SU-DHL-6 (cell line): ENCODE measurements around the gene OR2L5.

Experiments
- H2AFZ ChIP-seq: fragments of 200-600 bp; sonication (generic); 2 replicates; pipeline ENCODE4 v1.6.1; 2014; ENCODE audit warnings: low read depth, mild to moderate bottlenecking, moderate library complexity, mixed read lengths, antibody characterized with exemption, low read length; ENCODE audit not compliant: severe bottlenecking
- H3F3A ChIP-seq: fragments of 200-600 bp; shearing (Covaris generic); 2 replicates; pipeline ENCODE4 v1.6.0; 2016; ENCODE audit warnings: antibody characterized with exemption, mild to moderate bottlenecking; ENCODE audit not compliant: insufficient read depth
- H3K27ac ChIP-seq: fragments of 200-600 bp; sonication (generic); 2 replicates; pipeline ENCODE4 v1.5.1; 2016; ENCODE audit warnings: low read depth, mild to moderate bottlenecking, low read length, moderate library complexity, mixed read lengths
- H3K27me3 ChIP-seq: fragments of 200-600 bp; sonication (generic), shearing (Covaris generic); 2 replicates; pipeline ENCODE4 v1.6.0; 2014; ENCODE audit warnings: mild to moderate bottlenecking, low read length
- H3K36me3 ChIP-seq: fragments of 200-600 bp; sonication (generic); 2 replicates; pipeline ENCODE4 v1.6.1; 2014; ENCODE audit warnings: mild to moderate bottlenecking, low read length, mixed read lengths
- H3K4me2 ChIP-seq: fragments of 300-600, 200-600 bp; shearing (Covaris generic), sonication (generic); 2 replicates; pipeline ENCODE4 v1.6.0; 2014; ENCODE audit warnings: low read length, low read depth, mild to moderate bottlenecking; ENCODE audit not compliant: poor library complexity, severe bottlenecking
- H3K4me3 ChIP-seq: fragments of 200-600 bp; sonication (generic); 2 replicates; pipeline ENCODE4 v1.5.1; 2014; ENCODE audit warnings: antibody characterized with exemption, low read length, mild to moderate bottlenecking, mixed read lengths; ENCODE audit not compliant: insufficient read depth, poor library complexity, severe bottlenecking
- H3K79me2 ChIP-seq: fragments of 200-600 bp; sonication (generic); 2 replicates; pipeline ENCODE4 v1.6.1; 2014; ENCODE audit warnings: mild to moderate bottlenecking, low read length, moderate library complexity; ENCODE audit not compliant: insufficient read depth
- H3K9ac ChIP-seq: fragments of 200-600 bp; sonication (generic); 2 replicates; pipeline ENCODE4 v1.7.0; 2014; ENCODE audit warnings: mild to moderate bottlenecking, low read length
- H3K9me2 ChIP-seq: fragments of 200-600 bp; sonication (generic); replicated peaks from 2 replicates; pipeline ENCODE4 v1.6.1; 2014; ENCODE audit warnings: low read length; ENCODE audit not compliant: insufficient read depth
- H3K9me3 ChIP-seq: fragments of 200-600 bp; sonication (generic); 2 replicates; pipeline ENCODE4 v1.6.1; 2014; ENCODE audit warnings: low read length, mixed read lengths; ENCODE audit not compliant: insufficient read depth
- H4K20me1 ChIP-seq: fragments of 200-600 bp; sonication (generic); 2 replicates; pipeline ENCODE4 v1.6.1; 2014; ENCODE audit warnings: low read depth, mild to moderate bottlenecking, antibody characterized with exemption, low read length, moderate library complexity, mixed read lengths
- CTCF ChIP-seq: fragments of 200-600 bp; sonication (generic); IDR thresholded peaks from one replicate; pipeline ENCODE4 v1.5.1; 2017; ENCODE audit warnings: antibody characterized with exemption, mild to moderate bottlenecking, low read length, moderate library complexity; ENCODE audit not compliant: insufficient read depth, poor library complexity, severe bottlenecking
- EZH2phosphoT487 ChIP-seq: fragments of 200-600 bp; sonication (generic), shearing (Covaris generic); conservative IDR thresholded peaks from 2 replicates; pipeline ENCODE4 v1.6.1; 2018; ENCODE audit warnings: mild to moderate bottlenecking, antibody characterized with exemption, low read length, moderate library complexity, mixed read lengths

Gene OR2L5

DNA sequence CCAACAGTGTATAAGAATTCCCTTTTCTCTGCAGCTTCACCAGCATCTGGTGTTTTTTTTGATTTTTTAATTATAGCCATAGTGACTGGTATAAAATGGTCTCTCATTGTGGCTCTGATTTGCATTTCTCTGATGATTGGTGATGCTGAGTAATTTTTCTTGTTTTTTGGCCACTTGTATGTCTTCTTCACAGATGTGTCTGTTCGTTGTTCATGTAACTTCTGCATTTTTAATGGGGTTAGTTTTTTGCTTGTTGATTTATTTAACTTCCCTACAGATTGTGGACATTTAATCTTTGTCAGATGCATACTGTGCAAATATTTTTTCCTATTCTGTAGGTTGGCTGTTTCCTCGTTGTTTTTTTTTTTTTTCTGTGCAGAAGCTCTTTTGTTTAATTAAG is 20.5 kb upstream of the OR2L5 start:
- Histone ChIP-seq H3K79me2 (no peaks in the 10 kb centered on the region), H3K4me3 (no peak overlapping the region), H3F3A (no peaks in the 10 kb centered on the region), H3K27me3 (no peaks in the 10 kb centered on the region), H3K9me2 (no peaks in the 10 kb centered on the region), H2AFZ (no peak overlapping the region), H3K4me2 (no peak overlapping the region), H4K20me1 (no peaks in the 10 kb centered on the region), H3K9me3 (no peaks in the 10 kb centered on the region), H3K9ac (no peak overlapping the region), H3K27ac (no peak overlapping the region), H3K36me3 (no peaks in the 10 kb centered on the region)
- no peak for TF ChIP-seq EZH2phosphoT487
- TF ChIP-seq CTCF, result no peak

DNA sequence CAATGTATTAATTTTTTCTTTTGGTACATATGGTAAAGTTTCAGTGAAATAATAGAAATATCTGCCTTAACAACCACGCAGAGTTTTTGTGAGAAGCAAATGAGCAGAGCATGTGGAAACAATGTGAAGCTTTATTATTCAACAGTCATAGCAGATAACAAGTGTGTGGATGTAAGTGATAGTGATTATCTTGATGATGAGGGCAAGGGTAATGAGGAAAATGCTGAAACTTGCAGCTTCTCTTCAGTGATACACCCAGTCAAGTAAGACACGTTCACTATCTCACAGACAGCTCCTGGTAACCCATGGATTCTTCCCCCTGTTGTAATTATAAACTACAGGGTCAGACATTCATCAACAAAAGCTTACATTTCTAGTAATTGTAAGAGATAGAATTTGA is 14.6 kb upstream of the OR2L5 start:
- Histone ChIP-seq H3K79me2 (no peaks in the 10 kb centered on the region), H3K4me2 (no peak overlapping the region), H4K20me1 (no peaks in the 10 kb centered on the region), H3K9me3 (no peaks in the 10 kb centered on the region), H2AFZ (no peak overlapping the region), H3K27ac (no peak overlapping the region), H3F3A (no peaks in the 10 kb centered on the region), H3K4me3 (no peak overlapping the region), H3K9ac (no peak overlapping the region), H3K9me2 (no peaks in the 10 kb centered on the region), H3K27me3 (no peaks in the 10 kb centered on the region), H3K36me3 (no peaks in the 10 kb centered on the region)
- TF ChIP-seq EZH2phosphoT487 (no peak), CTCF (no peak)

DNA sequence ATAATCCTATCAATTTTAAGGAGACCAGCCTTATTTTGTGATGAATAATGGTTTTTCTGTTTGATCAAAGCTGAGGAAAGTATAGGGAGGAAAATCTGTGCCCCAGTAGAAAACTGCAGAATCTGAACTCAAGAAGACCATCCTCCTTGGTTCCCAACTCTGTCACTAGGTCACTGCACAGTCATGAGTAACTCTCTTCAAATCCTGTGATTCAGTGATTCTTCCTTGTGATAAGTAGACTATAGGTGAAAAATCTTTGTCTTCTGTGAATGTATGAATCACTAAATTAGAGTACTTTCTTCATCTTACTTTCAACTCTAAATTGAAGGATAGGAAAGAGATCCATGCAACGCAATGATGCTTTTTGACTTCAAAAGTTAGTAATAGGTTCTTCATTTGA is 13.3 kb upstream of the OR2L5 start:
- no peak overlapping the region for H3K27ac ChIP-seq
- H3K27me3 ChIP-seq, result no peaks in the 10 kb centered on the region
- TF ChIP-seq EZH2phosphoT487, result no peak
- TF ChIP-seq CTCF, result no peak
- no peak overlapping the region for H3K9ac ChIP-seq
- no peak overlapping the region for H3K4me2 ChIP-seq
- no peaks in the 10 kb centered on the region for H4K20me1 ChIP-seq
- no peak overlapping the region for H3K4me3 ChIP-seq
- no peaks in the 10 kb centered on the region for H3K9me2 ChIP-seq
- no peak overlapping the region for H2AFZ ChIP-seq
- H3F3A ChIP-seq, result no peaks in the 10 kb centered on the region
- no peaks in the 10 kb centered on the region for H3K79me2 ChIP-seq
- H3K36me3 ChIP-seq, result no peaks in the 10 kb centered on the region
- no peaks in the 10 kb centered on the region for H3K9me3 ChIP-seq

GRCh38 chr1:248007778-248008177 is 5.7 kb upstream of the OR2L5 start:
- Histone ChIP-seq H3K4me2 (no peak overlapping the region), H3K4me3 (no peak overlapping the region), H3K9me3 (no peaks in the 10 kb centered on the region), H3F3A (no peaks in the 10 kb centered on the region), H4K20me1 (no peaks in the 10 kb centered on the region), H3K79me2 (no peaks in the 10 kb centered on the region), H3K9ac (no peak overlapping the region), H3K27me3 (no peaks in the 10 kb centered on the region), H3K27ac (no peak overlapping the region), H2AFZ (no peak overlapping the region), H3K36me3 (no peaks in the 10 kb centered on the region), H3K9me2 (no peaks in the 10 kb centered on the region)
- TF ChIP-seq CTCF, result no peak
